Measurements from ENCODE around the gene KANK2. TPM values are rescaled to one million over a fixed set of nuclear protein-coding genes. Genes with fewer than 3 reads are reported as not detected.
A peak's percentile ranks its signal among the peaks of the same experiment; 100 is the strongest.

Gene KANK2
- total and polyA plus RNA-seq, 2 of the 13 experiments (the other 11 are each of a cell fraction or from before 2014, with no cell fraction given), result 5.7 to 12.9 TPM

- Histone ChIP-seq H3K27me3 (ENCODE audit: control insufficient read depth in 1 of 2, insufficient read depth in 2 of 2, low read length in 2 of 2) (no peaks in the 10 kb centered on the region; a peak in 1 of 5 replicates), H3K36me3 (replicated peaks in 1 of 2; ENCODE audit: control insufficient read depth in 1 of 2, insufficient read depth in 2 of 2, low read length in 2 of 2) (peaks cover 0 to 14% of the 10 kb centered on the region in 2 experiments; a peak in 1 of 5 replicates), H3K79me2 (ENCODE audit: insufficient read depth, low read length) (no peaks in the 10 kb centered on the region), H3K9me3 (ENCODE audit: low read length) (no peaks in the 10 kb centered on the region), H3K27ac (ENCODE audit: extremely low read length, insufficient read depth, low read length) (no peak overlapping the region), H3K4me1 (ENCODE audit: insufficient read depth, low read length) (peaks cover 25% of the 10 kb centered on the region), H3K4me3 (replicated peaks in 1 of 3; ENCODE audit: insufficient read depth in 1 of 3, low read depth in 2 of 3, low read length in 3 of 3) (no peak overlapping the region), H4K20me1 (ENCODE audit: insufficient read depth, low read length) (no peaks in the 10 kb centered on the region), H3K9ac (ENCODE audit: insufficient read depth, low read depth, low read length) (no peak overlapping the region), H2AFZ (ENCODE audit: low read length) (no peak overlapping the region), H3K4me2 (ENCODE audit: low read depth, low read length) (no peak overlapping the region)
- WGBS (ENCODE audit: low lambda C conversion rate), result 87% methylated on average over 15 of the region's 20 CpGs
- in situ Hi-C loops (cut with HindIII; ENCODE audit: extremely low pct_ligation_motif_present, low pct_unique_long_range_greater_than_20kb), result loop anchor here (5.0 kb wide), 1 partner anchor 38 kb away; the partner anchor contains the start of gene SPC24
- intact Hi-C loops (cut with micrococcal nuclease; ENCODE audit: unreplicated experiment), result no loop called here
- FAIRE-seq (no peak), DNase-seq (ENCODE audit: low spot score) (no peak), ATAC-seq (no peak)
- BruUV-seq (replicated peaks), result no TSS peak
- no peak for TF ChIP-seq TGIF2 (CRISPR knock-in tag; IDR thresholded peaks at IDR 0.05)
- TF ChIP-seq GATA4 (IDR thresholded peaks at IDR 0.05; ENCODE audit: borderline replicate concordance, low read depth), result no peak
- no peak for TF ChIP-seq ZNF317 (CRISPR knock-in tag; IDR thresholded peaks at IDR 0.05)
- no peak for TF ChIP-seq ZNF788 (CRISPR knock-in tag; IDR thresholded peaks at IDR 0.05; ENCODE audit: borderline replicate concordance)
- CTCF ChIA-PET (ENCODE audit: low intra/inter-chr PET ratio, low total read pairs), result no interaction called here
- POLR2A ChIA-PET, result interaction anchor here (1.8 kb wide), 1 partner anchor 51 kb away, joined by 5 read pairs; no protein-coding TSS in a partner anchor
These were observed 2.4 kb downstream of the KANK2 start for GRCh38 chr19:11194656-11195558.

GRCh38 chr19:11194173-11194572 is 3.2 kb downstream of the KANK2 start:
- no peaks in the 10 kb centered on the region for H3K9me3 ChIP-seq (ENCODE audit: low read length)
- H3K4me2 ChIP-seq (ENCODE audit: low read depth, low read length), result no peak overlapping the region
- no peak for DNase-seq (ENCODE audit: low spot score)
- TF ChIP-seq SMARCC2 (IDR thresholded peaks at IDR 0.05), result no peak
- peak; percentile 92 for TF ChIP-seq ZSCAN22 (CRISPR knock-in tag; IDR thresholded peaks at IDR 0.05)
- no peak for TF ChIP-seq ATM (IDR thresholded peaks at IDR 0.05; ENCODE audit: borderline replicate concordance)
- no peak for TF ChIP-seq ELF3 (CRISPR knock-in tag; IDR thresholded peaks at IDR 0.05)
- no peak for TF ChIP-seq SIN3B (IDR thresholded peaks at IDR 0.05; ENCODE audit: low read length)
- WGBS (ENCODE audit: low lambda C conversion rate), result 94% methylated on average over 6 of the region's 8 CpGs
- intact Hi-C loops (cut with micrococcal nuclease; ENCODE audit: unreplicated experiment), result no loop called here
- no peaks in the 10 kb centered on the region; a peak in 1 of 5 replicates for H3K27me3 ChIP-seq (ENCODE audit: control insufficient read depth in 1 of 2, insufficient read depth in 2 of 2, low read length in 2 of 2)
- H3K4me1 ChIP-seq (ENCODE audit: insufficient read depth, low read length), result peaks cover 25% of the 10 kb centered on the region
- no peak for ATAC-seq
- no peaks in the 10 kb centered on the region for H3K79me2 ChIP-seq (ENCODE audit: insufficient read depth, low read length)
- no peaks in the 10 kb centered on the region for H4K20me1 ChIP-seq (ENCODE audit: insufficient read depth, low read length)
- no peak overlapping the region for H3K27ac ChIP-seq (ENCODE audit: extremely low read length, insufficient read depth, low read length)
- H3K4me3 ChIP-seq (replicated peaks in 1 of 3; ENCODE audit: insufficient read depth in 1 of 3, low read depth in 2 of 3, low read length in 3 of 3), result no peak overlapping the region
- ChIA-PET POLR2A (no interaction called here), CTCF (ENCODE audit: low intra/inter-chr PET ratio, low total read pairs) (no interaction called here)
- no TSS peak for BruUV-seq (replicated peaks)
- no peak overlapping the region for H3K9ac ChIP-seq (ENCODE audit: insufficient read depth, low read depth, low read length)
- peaks cover 0 to 8% of the 10 kb centered on the region in 2 experiments; a peak in 1 of 5 replicates for H3K36me3 ChIP-seq (replicated peaks in 1 of 2; ENCODE audit: control insufficient read depth in 1 of 2, insufficient read depth in 2 of 2, low read length in 2 of 2)
- FAIRE-seq, result no peak
- no peak overlapping the region for H2AFZ ChIP-seq (ENCODE audit: low read length)
- in situ Hi-C loops (cut with HindIII; ENCODE audit: extremely low pct_ligation_motif_present, low pct_unique_long_range_greater_than_20kb), result no loop called here

Data from HepG2 (cell line).